ENCODE results near the gene PAMR1.
"Not testable (repeated sequence)": the region's sequence is repeated elsewhere in the genome, so short reads cannot be mapped to it uniquely, and the experiment has no call there.

Gene PAMR1

DNA sequence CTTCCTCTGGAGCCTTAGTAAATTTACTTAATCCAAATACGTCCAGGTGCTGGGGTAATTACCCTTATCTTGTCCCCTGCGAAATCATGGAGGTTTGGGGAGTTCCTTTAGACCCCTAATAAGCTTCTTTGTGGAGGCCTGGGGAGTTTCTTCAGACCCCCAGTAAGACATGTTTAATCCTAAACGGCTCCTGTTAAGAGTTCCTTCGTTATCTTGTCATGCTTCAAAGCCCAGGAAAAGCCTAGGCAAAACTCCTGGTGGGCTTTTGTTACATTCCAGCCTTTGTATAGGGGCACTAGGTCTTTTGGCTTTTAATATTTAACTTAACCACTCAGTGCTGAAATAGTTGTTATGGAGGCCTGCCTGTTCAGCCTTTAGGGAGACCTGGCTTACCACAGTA, 18.1 kb upstream of the PAMR1 start:
- DNase-seq: no peak

DNA sequence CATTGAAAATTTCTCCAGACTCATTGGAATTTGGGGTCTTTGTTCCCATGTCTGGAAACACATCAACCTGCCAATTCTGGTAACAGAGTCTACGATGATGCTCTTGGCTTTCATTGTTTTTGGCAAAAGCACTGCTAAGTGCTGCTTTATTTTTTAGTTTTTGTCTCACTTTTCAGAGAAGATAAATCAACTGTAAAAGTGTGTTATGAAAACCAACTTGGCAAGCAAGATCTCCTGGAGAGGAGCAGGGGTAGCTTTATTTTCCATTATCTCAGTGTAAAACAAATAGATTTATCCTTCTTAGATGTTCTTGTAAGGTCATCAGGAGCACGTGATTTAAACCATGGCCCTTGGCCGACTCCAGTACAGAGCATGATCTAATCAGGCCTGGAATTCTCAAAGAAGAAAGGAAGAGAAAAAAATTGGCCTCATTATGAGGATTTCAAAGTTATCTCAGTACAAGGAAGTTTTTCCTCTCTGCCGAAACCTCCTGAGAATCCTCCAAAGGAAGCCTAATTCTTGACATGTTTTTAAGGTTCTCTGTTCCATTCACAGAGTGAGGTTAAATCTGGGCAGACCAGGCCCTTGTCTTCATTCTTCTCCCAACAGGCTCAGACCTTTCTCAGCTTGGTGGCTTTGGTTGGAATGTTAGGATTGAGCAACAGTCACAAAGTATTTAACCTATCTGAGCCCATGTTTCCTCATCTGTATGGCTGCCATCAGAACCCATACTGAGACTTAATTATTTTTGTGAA, 16.4 kb upstream of the PAMR1 start:
- no peak for DNase-seq

DNA sequence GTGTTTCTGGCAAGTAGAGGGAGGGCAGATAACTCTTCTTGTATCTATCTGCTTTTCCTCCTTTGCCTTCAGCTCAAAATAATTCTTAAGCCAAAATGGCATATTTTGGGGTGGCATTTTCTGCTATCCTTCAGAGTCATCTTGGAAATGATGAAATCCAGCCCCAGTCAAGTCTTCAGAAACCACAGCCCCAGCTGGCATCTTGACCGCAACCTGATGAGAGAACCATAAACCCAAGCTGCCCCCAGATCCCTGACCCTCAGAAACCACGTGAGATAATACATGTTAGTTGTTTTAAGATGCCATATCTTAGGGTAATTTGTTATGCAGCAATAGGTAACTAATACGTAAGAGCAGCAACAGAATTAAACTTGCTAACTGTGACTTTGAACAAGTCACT, 15.1 kb upstream of the PAMR1 start:
- no peak for DNase-seq

GRCh38 chr11:35539781-35540281, 14.4 kb upstream of the PAMR1 start:
- DNase-seq: no peak

DNA sequence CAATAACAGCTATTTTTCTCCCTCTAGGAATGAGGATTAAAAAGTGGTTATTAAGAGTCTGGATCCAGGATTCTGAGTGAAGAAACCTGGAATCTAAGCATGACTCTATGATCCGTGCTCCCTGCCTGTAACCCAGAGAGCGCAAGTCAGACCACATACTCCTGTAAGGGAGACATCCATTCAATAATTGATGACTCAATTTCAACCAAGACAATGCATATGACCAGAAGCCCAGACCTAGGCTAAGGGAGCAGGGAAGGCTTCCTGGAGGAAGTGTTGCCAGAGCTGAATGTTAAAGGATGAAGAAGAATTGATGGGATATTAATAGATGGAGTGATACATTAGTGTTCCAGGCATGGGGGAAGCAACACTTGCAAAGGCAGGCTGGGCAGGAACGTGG, 13.8 kb upstream of the PAMR1 start:
- no peak for DNase-seq

- no peak for DNase-seq
These were observed 11.1 kb upstream of the PAMR1 start for GRCh38 chr11:35536470-35536869.

DNA sequence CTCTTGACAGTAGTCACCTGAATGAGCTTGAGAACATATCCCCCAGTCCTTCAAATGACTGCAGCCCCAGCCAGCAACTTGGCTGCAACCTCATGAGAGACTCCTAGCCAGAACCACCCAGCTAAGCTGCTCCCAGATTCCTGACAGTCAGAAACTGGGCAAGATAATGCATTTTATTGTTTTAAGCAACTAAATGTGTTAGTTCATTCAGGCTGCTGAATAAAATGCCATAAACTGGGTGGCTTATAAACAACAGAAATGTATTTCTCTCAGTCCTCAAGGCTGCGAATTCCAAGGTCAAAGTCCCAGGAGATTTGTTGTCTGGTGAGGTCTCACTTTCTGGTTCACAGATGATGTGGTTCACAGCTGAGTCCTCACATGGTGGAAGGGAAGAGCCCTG, 5.8 kb upstream of the PAMR1 start:
- no peak for DNase-seq

DNA sequence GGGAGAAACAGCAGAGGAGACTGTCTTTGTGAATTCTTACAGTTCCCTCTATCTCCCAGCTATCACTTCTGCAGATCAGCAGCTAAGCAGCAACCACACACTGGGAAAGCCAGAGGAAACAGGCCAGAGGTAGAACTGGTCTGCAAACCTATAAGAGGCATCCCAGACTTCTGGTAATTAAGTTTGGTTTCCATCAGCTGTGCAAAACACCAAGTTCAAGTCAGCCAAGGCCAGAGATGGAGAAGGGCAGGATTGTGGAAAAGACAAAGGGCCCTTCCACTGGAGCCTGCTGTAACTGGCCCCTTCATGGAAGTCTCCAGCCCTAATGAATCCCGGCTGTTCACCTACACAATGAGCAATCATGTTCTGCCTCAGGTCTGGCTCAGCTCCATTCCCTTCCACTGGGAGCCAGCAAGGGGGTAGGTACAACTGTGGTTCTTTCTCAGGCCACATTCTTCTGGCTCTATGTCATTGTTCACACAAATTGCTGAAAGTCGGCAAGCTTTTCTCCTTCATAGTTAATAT, 4.6 kb upstream of the PAMR1 start:
- DNase-seq: peak in 1 of 2 experiments; percentile 25

DNA sequence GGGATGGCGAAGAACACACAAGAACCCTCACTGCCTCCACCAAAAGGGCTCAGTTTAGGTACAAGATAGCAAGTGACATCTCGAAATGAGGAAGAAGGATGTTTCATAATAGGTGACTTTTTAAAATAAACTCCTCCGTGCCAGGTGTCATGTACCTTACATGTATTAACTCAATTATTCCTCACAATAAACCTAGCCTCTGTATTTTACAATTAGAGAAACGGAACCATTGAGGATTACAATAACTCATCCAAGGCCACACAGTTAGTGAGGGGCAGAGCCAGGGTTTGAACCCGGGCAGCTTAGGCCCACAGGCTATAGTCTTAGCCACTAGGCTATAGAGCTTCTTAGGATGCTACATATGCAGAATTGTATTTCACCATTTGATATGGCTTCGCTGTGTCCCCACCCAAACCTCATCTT, 965 bp upstream of the PAMR1 start:
- DNase-seq: no peak

- no peak for DNase-seq
These were observed 636 bp downstream of the PAMR1 start for GRCh38 chr11:35524780-35525179.

DNA sequence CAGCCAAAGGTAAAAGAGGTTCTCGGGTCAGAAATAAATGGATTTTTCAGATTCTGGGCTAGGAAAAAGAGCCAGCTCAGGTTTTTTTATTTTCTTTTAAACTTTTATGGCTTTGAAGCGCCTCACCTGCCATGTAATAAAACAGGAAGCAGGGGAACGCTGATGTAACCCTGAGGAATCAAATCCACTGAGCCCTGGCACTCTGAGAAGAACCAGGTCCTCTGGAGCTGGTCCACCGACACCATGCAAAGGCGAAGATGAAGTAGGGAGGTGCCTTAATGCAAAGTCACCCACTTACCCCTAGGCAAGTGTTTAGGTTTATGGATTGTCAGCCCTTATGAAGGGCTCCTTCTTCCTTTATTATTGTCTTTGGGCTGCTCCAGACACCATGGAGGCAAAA, 1.6 kb downstream of the PAMR1 start:
- DNase-seq: no peak

DNA sequence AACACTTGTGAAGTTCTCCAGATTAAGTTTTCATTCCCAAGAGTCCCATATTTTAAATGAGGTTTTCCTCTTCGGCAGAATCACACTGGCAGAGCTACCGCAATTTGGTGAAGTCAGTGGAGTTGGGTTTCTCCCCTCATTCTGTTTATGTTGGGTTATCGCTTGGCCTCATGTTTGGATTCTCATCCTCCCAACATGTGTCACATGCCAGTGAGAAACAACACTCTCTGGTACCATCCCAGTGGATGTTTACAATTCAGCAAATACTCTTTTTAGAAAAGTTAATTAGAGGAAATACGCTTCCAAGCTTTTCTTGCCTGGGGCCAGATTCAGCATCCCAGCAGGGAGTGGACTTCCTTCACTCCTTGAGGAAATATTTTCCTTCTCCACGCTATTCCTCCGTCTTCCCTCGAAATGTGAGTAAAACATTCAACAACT, 2.1 kb downstream of the PAMR1 start:
- DNase-seq: no peak

DNA sequence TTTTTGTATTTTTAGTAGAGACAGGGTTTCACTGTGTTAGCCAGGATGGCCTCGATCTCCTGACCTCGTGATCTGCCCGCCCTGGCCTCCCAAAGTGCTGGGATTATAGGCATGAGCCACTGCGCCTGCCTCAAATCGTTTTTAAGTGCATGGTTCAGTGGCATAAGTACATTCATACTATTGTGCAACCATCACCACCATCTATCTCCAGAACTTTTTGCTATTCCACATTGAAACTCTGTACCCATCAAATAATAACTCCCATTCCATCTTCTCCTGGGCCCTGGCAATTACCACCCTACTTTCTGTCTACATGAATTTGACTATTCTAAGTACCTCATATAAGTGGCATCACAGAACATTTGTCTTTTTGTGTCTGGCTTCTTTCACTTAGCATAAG, 3.3 kb downstream of the PAMR1 start:
- DNase-seq: not testable (repeated sequence)

DNA sequence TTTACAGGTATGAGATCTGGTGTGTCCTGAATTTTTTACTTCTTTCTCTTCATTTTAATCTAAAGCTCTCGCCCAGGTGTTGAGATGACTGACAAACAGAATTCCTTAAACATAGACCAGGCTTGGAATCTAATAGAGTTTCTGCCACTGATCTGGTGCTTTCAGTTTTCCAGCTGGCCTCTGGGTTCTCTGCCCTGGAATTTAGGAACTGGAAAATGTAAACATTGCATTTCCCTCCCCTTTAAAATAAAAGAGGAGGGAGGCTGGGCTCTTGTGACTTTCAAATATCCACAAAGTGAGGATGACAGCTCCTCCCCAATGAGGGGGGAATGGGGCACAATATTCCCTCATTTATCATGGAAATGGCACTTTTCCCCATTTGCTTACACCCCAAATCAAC, 5.0 kb downstream of the PAMR1 start:
- DNase-seq: no peak

DNA sequence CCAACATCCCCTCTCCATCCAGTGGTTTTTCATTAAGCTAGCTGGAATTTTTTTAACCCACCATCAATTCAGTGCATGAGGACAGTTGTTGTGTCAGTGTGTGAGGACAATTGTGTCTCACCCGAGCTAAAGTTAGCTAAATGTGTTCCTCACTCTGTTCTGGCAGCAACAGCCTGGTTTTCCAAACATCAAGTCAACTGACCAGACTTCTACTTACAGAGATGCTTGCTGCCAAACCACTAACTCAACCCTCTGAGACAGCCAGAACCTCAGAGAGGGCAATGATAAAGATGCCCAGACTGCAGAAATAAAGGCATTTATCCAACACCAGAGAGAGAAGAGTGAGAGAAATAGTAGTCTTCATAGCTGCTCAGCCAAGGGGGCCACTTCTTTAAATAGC, 6.7 kb downstream of the PAMR1 start:
- no peak for DNase-seq

GRCh38 chr11:35517481-35517880, 7.9 kb downstream of the PAMR1 start:
- DNase-seq: no peak

DNA sequence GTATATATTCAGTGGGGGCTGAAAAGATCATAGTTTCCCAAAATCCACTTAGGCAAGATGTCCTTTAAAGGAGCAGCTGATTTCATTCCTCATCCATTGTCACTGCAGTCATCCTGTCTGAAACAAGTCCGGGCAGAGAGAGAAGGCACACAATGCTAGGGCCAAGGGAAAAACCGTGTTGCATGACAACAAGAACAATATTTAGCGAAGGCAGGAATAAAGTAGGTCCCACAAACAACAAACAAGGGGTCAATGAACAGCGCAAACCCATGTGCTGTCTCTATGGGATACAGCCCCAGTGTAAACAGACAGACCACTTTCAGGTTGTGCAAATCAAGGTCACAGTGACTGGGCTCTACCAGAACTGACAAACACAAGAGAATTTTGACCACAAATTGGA, 9.0 kb downstream of the PAMR1 start:
- DNase-seq: no peak

- DNase-seq: peak in 1 of 2 experiments; percentile 42
These were observed 10.2 kb downstream of the PAMR1 start for GRCh38 chr11:35515224-35515623.

DNA sequence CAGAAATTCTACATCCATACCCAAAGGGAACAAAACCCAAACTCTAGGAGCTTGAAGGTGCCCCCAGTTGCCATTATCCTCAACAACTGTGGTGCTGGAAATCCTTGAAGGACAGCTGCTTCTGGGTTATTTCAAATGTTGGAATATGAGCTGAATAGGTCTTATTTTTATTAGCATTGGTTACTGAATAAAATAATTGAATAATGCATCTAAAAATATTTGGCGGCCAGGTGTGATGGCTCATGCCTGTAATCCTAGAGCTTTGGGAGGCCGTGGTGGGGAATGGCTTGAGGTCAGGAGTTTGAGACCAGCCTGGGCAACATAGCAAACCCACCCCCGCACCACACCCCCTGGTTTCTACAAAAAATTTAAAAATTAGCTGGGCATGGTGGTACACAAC, 10.9 kb downstream of the PAMR1 start:
- no peak for DNase-seq

- DNase-seq: no peak
These were observed 13.8 kb downstream of the PAMR1 start for GRCh38 chr11:35511666-35512065.

GRCh38 chr11:35507688-35508087, 17.7 kb downstream of the PAMR1 start:
- DNase-seq: no peak

DNA sequence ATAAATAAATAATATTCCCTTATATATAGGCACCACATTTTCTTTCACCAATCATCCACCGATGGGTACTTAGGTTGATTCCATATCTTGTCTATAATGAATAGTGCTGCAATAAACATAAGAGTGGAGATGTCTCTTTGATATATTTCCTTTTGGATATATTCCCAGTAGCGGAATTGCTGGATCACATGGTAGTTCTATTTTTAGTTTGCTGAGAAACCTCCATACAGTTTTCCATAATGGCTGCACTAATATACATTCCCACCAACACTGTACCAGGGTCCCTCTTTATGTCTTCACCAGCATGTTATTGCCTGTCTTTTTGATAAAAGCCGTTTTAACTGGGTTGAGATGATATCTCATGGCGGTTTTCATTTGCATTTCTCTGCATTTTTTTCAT, 23.6 kb downstream of the PAMR1 start:
- DNase-seq: no peak

DNA sequence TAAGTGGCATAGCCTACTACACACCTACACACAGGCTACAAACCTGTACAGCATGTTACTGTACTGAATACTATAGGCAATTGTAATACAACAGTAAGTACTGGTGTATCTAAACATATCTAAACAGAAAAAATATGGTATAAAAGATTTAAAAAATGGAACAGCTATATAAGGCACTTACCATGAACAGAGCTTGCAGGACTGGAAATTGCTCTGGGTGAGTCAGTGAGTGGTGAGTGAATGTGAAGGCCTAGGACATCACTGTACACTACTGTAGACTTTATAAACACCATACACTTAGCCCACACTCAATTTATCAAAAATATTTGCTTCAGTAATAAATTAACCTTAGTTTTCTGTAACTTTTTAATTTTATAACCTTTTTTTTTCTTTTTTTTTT, 24.7 kb downstream of the PAMR1 start:
- DNase-seq: no peak

DNA sequence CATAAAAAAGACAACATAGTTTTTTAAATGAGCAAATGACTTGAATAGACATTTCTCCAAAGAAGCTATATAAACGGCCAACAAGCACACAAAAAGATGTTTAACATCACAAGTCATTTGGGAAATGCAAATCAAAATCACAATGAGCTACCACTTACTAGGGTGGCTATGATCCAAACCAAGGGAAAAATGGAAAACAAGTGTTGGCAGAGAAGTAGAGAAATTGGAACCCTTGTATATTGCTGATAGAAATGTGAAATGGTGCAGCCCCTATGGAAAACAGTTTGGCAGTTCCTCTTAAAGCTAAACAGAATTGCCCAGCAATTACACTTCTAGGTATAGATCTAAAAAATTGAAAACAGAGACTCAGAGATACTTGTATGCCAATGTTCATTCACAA, 29.0 kb downstream of the PAMR1 start:
- peak in 1 of 2 experiments; percentile 36 for DNase-seq

DNA sequence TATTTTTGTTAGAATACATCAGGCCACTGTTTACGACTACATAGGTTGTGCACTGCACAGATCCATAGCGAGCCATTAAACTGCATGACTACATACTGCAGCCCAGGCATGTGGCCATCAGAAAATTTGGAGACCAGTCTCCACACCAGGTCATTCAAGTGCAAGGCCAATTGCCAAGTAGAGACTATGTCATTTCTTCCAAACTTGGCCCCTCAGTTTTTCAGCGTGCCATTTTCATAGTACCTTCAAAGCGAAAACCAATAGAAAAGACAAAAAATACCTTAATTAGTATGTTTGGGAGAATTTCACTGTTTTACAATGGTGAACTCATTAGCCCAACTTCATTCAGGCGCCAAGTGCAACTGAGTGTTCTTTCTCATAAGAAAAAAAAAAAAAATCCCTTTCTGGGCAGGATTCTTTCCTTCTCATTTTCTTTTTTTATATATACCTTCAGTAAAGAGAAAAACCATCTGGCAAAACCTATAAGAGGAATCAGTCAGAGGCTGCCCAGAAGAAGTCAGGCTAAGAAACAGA, 30.4 kb downstream of the PAMR1 start:
- DNase-seq: no peak
